Embryonic facial prominence (tissue), 1 donor: ENCODE measurements around the gene RBFOX1.
"Not testable (repeated sequence)": the region's sequence is repeated elsewhere in the genome, so short reads cannot be mapped to it uniquely, and the experiment has no call there.

Source experiments
- DNase-seq: peaks from one replicate; pipeline ENCODE4 v3.0.0-alpha.2; 2016; ENCODE audit errors: extremely low spot score

Gene RBFOX1

DNA sequence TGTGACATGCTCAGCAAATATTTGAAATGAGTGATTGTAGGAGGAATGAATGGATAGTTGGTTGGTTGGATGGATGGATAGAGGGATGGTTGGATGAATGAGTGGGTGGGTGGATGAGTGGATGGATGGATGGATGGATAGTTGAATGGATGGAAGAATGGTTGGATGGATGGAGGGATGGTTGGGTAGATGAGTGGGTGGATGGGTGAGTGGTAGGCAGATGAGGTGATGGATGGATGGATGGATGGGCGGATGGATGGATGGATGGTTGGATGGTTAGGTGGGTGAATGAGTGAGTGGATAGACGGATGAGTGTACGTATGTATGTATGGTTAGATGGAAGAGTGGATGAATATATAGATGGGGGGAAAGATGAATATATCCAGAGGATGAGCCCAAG is 137.7 kb downstream of the RBFOX1 start:
- DNase-seq, result no peak

GRCh38 chr16:7471268-7471667 is 138.6 kb downstream of the RBFOX1 start:
- DNase-seq, result no peak

DNA sequence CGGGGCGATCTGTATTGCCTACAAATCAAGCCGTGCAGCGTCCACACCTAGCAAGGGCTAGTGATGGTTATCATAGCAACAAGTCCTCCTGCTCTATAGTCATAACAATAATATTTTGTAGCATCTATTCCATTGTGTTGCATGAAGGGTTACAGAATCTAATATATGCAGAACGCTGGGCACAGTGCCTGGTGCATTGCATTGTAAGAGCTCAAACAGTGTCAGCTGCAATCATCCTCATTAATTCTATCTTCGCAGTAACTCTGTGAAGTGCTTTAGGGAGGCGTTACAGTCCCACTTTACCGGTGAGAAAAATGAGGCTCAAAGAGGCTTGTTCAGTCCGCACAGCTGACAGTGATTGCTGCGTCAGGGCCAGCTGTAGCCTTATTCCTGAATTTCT is 149.4 kb downstream of the RBFOX1 start:
- no peak for DNase-seq

GRCh38 chr16:7482596-7483290 is 150.1 kb downstream of the RBFOX1 start:
- no peak for DNase-seq

- no peak for DNase-seq
Measured at GRCh38 chr16:7487574-7488323, 155.1 kb downstream of the RBFOX1 start.

DNA sequence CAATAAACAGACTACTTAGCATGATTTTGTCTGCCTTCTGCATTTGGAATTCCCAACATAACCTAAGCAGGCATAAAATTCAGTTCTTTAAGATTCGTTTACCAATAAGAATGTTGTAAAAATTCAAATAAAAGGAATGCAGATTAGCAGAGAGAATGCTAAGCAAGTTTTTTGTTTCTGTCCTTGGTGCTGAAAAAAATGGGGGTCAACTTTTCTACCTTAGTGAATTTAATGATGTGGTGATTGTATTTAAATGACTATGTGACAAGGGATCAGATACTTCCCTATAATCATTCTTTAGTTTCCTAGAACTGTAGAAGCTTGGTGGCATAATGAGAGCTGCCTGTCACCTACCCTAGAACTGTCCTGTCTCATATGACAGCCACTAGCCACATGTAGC is 159.5 kb downstream of the RBFOX1 start:
- no peak for DNase-seq

DNA sequence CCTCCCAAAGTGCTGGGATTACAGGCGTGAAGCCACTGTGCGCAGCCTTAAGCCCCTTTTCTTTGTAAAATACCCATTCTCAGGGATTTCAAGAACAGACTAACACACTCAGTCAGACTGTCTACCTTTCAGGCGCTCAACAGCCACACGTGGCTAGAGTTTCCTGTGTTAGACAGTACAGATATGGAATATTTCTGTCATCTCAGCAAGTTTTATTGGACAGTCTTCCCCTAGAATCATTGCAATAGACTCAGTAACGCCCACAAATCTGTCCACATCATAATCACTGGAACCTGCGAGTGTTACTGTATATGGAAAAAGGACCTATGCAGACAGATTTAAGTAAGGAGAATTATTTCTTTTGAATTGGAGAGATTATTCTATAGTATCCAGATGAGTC is 160.5 kb downstream of the RBFOX1 start:
- no peak for DNase-seq

- DNase-seq, result no peak
Measured at GRCh38 chr16:7497691-7498090, 165.0 kb downstream of the RBFOX1 start.

DNA sequence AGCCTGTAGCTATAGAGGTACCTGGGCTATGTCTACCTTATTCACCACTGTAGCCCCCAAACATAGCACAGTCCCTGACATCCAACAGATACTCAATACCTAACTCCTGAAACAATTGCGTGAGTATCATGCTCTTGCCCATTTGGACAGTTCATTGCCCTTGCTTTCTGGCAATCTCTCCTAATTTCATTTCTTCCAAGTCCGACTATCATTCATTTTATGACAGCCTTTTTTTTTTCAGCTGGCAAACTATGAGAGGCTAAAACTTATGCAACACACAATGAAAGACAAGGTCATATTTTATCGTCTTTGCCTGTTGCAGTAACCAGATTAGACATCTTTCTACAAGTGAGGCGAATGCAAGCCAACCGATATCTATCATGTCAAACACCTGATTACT is 169.2 kb downstream of the RBFOX1 start:
- DNase-seq, result no peak

- not testable (repeated sequence) for DNase-seq
Measured at GRCh38 chr16:7502591-7503157, 170.0 kb downstream of the RBFOX1 start.

DNA sequence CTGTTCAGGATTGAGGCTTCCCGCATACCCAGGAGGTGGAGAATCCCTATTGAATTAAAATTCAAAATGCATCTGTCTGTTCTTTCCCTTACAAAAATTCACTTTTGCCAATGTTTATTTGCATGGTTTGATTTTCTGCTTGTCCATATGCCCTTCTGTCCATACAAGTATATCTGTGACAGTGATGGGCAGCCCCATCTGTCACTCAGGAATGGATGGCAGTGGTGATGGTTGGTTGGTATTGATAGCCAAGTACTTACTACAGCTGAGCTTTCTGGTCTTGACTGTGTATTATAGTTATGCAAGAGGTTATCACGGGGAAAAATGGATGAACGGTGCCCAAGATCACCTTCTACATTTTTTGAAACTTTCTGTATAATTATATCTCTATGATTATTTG is 171.0 kb downstream of the RBFOX1 start:
- no peak for DNase-seq

DNA sequence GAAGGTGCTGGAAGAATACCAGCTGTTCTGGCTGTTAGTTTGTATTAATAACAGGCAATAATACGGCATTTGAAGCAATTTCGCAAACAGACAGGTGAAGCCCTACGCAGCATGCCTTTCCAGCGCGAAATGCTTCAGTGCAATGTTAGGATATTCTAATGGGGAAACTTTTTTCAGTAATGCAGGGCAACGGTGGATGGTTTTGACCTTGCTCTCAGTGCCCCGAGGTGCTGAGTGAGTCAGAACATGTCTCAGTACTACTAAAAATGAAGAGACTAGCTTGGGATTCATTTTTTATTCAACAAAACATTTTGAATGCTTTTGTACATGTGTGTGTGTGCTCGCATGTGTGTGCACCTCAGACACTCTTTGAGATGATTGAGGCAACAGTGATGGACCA is 172.2 kb downstream of the RBFOX1 start:
- DNase-seq, result no peak

GRCh38 chr16:7505495-7505894 is 172.8 kb downstream of the RBFOX1 start:
- DNase-seq, result no peak

GRCh38 chr16:7506363-7506762 is 173.7 kb downstream of the RBFOX1 start:
- no peak for DNase-seq

DNA sequence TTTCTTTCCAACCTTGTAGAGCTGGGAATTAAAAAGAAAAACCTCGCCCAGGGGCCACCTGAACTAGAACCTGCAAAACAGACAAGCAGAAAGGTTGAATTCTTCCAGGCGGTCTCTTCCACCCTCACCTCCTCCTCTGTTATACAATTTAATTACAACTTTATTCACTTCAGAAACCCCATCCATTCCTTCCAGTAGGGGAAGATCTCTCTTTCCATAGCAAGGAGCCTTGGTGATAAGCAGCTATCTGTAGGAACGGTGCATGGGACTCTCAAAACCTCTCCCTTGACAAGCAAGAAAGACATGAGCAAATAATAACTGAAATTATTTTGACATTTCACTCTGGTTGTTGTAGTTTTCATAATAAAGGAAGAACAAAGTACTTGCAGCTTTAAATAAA is 176.0 kb downstream of the RBFOX1 start:
- no peak for DNase-seq

DNA sequence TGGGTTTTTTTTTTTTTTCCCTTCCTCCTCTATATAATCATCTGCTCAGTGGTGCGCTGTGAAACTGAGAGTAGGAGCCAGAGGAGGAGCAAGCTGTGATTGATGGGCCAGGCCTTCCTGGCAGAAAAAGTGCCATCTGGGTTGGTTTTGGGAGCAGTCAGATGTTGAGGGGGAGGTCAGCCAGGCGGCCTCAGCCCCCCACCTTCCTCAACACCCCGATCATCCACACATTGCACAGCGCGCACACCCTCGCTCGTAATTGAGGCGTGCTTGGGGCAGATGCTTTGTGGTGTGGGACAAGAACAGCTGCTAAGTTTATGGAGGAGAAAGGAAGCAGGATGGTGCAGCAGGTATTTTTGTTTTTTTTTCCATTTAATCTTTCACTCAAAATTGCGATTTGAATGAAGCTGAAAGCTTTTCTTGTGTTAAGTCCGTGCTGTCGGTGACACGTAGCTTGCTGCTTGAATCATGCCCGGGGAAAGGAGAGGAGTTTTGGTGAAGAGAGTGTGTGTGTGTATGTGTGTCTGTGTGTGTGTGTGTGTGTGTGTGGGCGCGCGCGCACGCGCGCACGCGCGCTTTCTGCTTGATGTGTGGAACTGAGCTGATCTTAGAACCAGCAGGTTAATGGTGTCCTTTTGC is 177.4 kb downstream of the RBFOX1 start:
- DNase-seq, result no peak

DNA sequence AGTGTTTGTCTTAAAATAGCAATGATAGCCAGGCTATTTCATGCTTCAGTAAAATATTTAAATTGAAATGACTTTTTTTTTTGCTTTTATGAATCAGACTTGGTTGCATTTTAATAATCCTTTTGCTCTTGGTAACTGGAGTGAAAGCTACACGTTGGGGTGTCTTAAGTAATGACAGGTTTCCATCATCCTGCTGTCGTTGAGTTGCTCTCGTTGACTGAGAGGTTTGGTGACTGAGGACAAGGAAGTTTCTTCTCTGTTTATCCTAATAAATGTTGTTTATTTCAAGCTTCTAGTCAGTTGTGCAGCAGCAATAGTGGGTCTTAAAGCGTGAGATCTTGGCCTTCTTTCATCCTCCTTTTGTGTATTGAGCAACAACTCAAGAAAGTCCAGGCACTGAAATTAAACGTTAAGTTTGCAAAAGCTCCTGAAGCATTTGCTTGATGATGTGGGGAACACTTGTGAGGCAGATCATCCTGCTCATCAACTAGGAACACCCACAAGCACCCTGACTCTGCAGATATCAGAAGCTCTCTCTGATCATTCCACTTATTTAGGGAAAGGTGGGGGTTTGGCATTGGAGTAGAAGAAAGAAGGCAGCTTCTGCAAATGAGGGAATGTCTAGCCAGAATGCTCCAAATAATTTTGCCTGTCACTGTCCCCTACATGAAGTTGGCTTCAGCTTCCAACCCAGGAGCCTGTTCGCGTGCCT is 179.1 kb downstream of the RBFOX1 start:
- no peak for DNase-seq

- DNase-seq, result no peak
Measured at GRCh38 chr16:7512503-7512902, 179.9 kb downstream of the RBFOX1 start.

GRCh38 chr16:7513429-7513828 is 180.8 kb downstream of the RBFOX1 start:
- no peak for DNase-seq

- DNase-seq, result no peak
Measured at GRCh38 chr16:7515543-7515942, 182.9 kb downstream of the RBFOX1 start.

GRCh38 chr16:7517496-7517895 is 184.9 kb downstream of the RBFOX1 start:
- DNase-seq, result no peak

GRCh38 chr16:7518158-7518557 is 185.5 kb downstream of the RBFOX1 start:
- no peak for DNase-seq
